Subcutaneous abdominal adipose tissue (tissue), 5 donors: ENCODE data around the gene S100A16.

Experiments
- H3K27ac ChIP-seq: one replicate; pipeline ENCODE4 v1.7.0; 2013; ENCODE audit warnings: low read depth, mild to moderate bottlenecking, inconsistent platforms, low read length, moderate library complexity
- H3K27me3 ChIP-seq, 5 donors: one replicate each; pipeline ENCODE4 v1.7.0; 2013; ENCODE audit warnings: low read length in 5 of 5, inconsistent platforms in 1 of 5; ENCODE audit not compliant: control insufficient read depth in 5 of 5, insufficient read depth in 4 of 5
- H3K36me3 ChIP-seq, 5 donors: one replicate each; pipeline ENCODE4 v1.7.0; 2013; ENCODE audit warnings: low read length in 5 of 5; ENCODE audit not compliant: control insufficient read depth in 5 of 5, insufficient read depth in 5 of 5
- H3K4me1 ChIP-seq, 5 donors: one replicate each; pipeline ENCODE4 v1.7.0; 2013; ENCODE audit warnings: low read length in 5 of 5, mild to moderate bottlenecking in 3 of 5, moderate library complexity in 1 of 5; ENCODE audit not compliant: control insufficient read depth in 5 of 5, insufficient read depth in 5 of 5
- H3K4me3 ChIP-seq, 5 donors: one replicate each; pipeline ENCODE4 v1.7.0; 2013; ENCODE audit warnings: low read length in 5 of 5, low read depth in 1 of 5
- H3K9ac ChIP-seq, 5 donors: one replicate each; pipeline ENCODE4 v1.7.0; 2013; ENCODE audit warnings: low read length in 5 of 5, mild to moderate bottlenecking in 4 of 5, moderate library complexity in 3 of 5
- H3K9me3 ChIP-seq, 5 donors: one replicate each; pipeline ENCODE4 v1.7.0; 2013; ENCODE audit warnings: low read length in 5 of 5; ENCODE audit not compliant: control insufficient read depth in 5 of 5
- donor health status: healthy.
- donor health status: healthy.
- donor health status: healthy.
- donor health status: healthy.
- donor health status: healthy.

S100A16 gene

DNA sequence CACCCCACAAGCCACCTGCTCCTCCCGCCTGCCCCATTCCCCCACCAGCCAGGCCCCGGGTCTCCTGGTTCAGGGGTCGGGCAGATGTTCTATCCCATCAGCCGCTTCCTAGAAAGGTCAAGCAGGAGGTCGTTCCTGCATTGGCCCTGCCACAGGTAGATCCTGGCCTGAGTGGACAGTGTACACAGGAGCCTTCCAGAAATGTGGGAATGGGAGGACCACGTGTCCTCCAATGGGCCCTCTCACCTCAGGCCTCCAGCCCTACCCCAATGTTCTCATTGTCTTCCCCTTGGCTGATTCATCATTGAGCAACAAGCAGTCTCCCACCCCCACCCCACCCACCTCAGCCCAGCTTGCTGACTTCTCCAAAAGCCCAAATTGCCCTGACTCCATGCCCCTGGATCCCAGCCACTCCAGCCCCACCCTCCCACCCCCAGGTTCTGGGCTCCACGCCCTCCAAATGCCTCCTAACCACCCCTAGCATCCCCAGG is 2.1 kb downstream of the S100A16 start:
- Histone ChIP-seq H3K4me1 (peaks cover 10 to 63% (median 47%) of the 10 kb centered on the region in 5 donors), H3K27ac (peak overlapping the region; percentile 97)

DNA sequence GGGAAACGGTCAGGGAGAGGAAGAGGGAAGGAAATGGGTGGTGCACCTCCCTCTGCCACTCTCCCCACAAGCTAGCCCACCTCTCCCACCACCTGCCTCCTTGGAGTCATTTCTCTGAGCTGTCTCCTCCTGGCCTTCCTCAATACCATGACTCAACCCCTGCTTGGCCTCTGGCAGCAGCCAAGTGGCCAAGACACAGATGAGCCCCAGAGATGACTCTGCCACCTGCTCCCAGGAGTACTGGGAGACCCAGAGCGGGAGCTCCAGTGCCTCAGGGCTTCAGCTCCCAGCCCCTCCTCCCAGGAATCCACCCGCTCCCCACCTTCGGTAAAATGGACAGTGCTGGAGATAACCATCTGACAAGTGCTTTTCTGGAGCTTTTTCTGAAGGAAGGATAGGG is 2.6 kb downstream of the S100A16 start:
- Histone ChIP-seq H3K4me1 (peaks cover 10 to 63% (median 47%) of the 10 kb centered on the region in 5 donors), H3K4me3 (no peak overlapping the region)

More for the DNA sequence above, 2.1 kb downstream of the S100A16 start:
- Histone ChIP-seq H3K4me3 (peak overlapping the region in 1 of 5 donors; percentile 86), H3K27me3 (no peaks in the 10 kb centered on the region), H3K9ac (peak overlapping the region in 2 of 5 donors; percentile 21 to 26), H3K36me3 (peaks cover 0 to 21% (median 15%) of the 10 kb centered on the region in 5 donors), H3K9me3 (no peaks in the 10 kb centered on the region)

DNA sequence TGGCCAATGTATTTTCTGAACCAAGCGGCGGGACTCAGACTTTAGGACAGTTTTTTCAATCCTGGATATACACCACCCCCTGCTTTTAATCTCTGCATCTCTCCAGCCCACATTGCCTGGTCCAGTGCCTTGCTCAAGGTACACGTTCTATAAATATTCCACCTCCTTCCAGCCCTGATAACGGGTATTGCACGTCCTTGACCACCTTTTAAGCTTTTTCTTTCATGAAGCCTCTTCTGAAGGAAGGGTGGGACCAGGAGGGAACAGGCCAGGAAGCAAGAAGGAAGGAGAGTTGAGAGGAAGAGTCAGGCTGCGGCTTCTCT is 3.4 kb downstream of the S100A16 start:
- Histone ChIP-seq H3K27me3 (no peaks in the 10 kb centered on the region), H3K36me3 (peaks cover 0 to 23% (median 15%) of the 10 kb centered on the region in 5 donors), H3K9me3 (no peaks in the 10 kb centered on the region), H3K27ac (peak overlapping the region; percentile 97), H3K4me1 (peaks cover 10 to 62% (median 47%) of the 10 kb centered on the region in 5 donors), H3K9ac (peak overlapping the region in 4 of 5 donors; percentile 25 to 93 (median 86)), H3K4me3 (peak overlapping the region in 2 of 5 donors; percentile 73 to 77)

More for the DNA sequence above, 2.6 kb downstream of the S100A16 start:
- Histone ChIP-seq H3K9ac (peak overlapping the region in 4 of 5 donors; percentile 21 to 91 (median 53)), H3K27me3 (no peaks in the 10 kb centered on the region), H3K9me3 (no peaks in the 10 kb centered on the region), H3K36me3 (peaks cover 0 to 23% (median 15%) of the 10 kb centered on the region in 5 donors), H3K27ac (peak overlapping the region; percentile 97)

DNA sequence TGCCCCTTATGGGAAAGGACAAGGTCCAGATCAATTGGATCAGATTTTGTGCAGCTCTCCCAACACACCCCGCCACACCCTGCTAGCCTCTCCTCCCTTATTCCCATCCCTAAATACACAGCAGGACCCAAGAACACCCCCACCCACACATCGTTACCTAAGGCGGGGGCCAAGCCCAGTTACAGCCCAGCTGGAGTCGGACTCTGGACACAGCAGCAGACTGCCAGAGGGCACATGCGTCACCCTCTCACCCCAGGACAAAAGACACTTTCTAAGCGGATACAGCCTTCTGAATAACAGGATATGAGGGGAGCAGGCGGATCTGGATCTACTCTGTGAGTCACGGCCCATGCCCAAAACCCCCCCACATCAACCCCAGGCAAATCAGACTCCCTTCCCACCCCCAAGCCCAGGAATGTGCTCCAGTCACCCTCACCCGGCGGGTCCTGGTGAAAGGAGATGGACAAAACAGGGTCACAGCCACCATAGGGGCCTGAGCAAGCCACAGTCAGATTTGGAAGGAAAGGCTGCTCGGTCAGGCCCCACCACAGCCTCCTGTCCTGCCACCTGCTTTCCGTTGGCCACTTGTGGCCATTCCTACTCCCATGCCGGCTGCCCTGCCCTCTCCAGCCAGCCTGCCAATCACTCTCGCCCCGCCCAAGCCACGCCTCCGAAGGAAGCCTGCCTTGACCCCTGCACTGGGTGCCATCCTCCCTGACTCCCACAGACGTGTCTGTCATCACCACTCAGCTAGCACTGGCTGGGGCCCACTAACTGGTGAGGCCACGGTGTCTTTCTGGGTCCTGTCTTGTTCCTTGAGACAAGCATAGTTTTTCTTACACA is 4.0 kb downstream of the S100A16 start:
- no peaks in the 10 kb centered on the region for H3K9me3 ChIP-seq
- H3K36me3 ChIP-seq, result peaks cover 0 to 23% (median 15%) of the 10 kb centered on the region in 5 donors
- peaks cover 10 to 58% (median 47%) of the 10 kb centered on the region in 5 donors for H3K4me1 ChIP-seq
- H3K4me3 ChIP-seq, result peak overlapping the region; percentile 33 to 77 (median 70)
- H3K27me3 ChIP-seq, result no peaks in the 10 kb centered on the region
- H3K27ac ChIP-seq, result peak overlapping the region; percentile 97
- peak overlapping the region; percentile 48 to 93 (median 82) for H3K9ac ChIP-seq

DNA sequence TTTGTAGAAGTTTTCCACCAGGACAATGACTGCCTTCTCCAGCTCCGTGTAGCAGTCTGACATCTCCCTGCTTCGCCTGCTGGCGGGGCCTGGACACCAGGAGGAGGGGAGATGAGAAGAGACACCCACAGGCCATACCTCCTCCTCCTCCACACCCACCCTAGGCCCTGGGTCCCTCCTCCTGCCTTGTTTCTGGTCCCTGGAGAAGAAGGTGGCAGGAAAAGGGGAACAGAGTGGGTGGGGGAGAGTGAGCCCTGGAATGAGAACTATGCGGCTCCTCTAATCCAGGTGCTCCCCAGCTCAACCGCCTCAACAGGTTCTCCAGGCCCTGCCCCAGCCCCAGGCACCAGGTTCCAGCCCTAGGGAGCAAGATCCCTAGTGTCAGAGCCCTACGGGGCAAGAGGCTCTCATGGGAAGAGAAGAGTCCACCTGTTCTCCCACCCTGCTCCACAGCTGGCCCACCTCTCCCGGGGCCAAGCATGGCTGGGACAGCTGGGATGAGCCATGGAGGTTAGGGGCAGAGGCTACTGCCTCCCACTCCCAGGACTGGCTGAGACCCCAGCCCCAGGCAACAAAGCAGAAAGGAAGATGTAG is 4.8 kb downstream of the S100A16 start:
- no peaks in the 10 kb centered on the region for H3K9me3 ChIP-seq
- peak overlapping the region; percentile 25 to 77 (median 70) for H3K4me3 ChIP-seq
- peak overlapping the region; percentile 97 for H3K27ac ChIP-seq
- no peaks in the 10 kb centered on the region for H3K27me3 ChIP-seq
- peak overlapping the region; percentile 11 to 92 (median 82) for H3K9ac ChIP-seq
- peaks cover 10 to 56% (median 47%) of the 10 kb centered on the region in 5 donors for H3K4me1 ChIP-seq
- H3K36me3 ChIP-seq, result peaks cover 0 to 23% (median 15%) of the 10 kb centered on the region in 5 donors

DNA sequence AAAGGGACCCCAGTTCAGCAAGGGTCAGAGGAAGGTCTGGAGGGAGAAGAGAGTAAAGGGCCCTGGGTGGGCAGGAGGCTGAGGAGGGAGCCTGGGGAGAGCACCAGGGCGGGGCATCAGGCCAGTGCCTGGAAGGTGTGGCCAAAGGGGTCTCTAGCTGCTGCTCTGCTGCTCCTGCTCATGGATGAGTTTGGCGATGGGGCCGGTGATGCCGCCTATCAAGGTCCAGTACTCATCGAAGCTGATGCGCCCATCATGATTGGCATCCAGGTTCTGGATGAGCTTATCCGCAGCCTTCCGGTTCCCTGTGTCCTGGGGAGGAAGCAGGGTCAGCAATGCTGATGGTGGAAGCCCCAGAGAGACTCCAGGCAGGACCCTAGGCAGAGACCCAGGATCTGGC is 5.6 kb downstream of the S100A16 start:
- Histone ChIP-seq H3K9ac (peak overlapping the region in 3 of 5 donors; percentile 2 to 91 (median 24)), H3K36me3 (peaks cover 0 to 23% (median 15%) of the 10 kb centered on the region in 5 donors), H3K4me3 (peak overlapping the region in 4 of 5 donors; percentile 67 to 77 (median 72)), H3K27ac (peak overlapping the region; percentile 97), H3K4me1 (peaks cover 10 to 52% (median 47%) of the 10 kb centered on the region in 5 donors), H3K27me3 (no peaks in the 10 kb centered on the region), H3K9me3 (no peaks in the 10 kb centered on the region)

DNA sequence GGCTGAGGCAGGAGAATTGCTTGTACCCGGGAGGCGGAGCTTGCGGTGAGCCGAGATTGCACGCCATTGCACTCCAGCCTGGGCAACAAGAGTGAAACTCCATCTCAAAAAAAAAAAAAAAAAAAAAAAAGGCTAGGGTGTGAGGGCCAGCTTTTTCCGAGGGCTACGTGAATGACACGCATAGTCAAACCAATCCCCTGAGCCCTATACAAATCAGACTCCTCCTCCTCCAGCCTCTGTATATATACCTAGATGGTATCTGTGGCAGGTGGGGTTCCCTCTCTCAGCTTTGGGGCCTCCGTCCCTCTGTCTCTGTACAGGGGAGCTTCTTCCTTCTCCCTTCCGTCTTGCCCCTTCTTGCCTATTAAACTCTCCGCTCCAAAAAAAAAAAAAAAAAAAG is 6.7 kb downstream of the S100A16 start:
- Histone ChIP-seq H3K36me3 (peaks cover 0 to 23% (median 15%) of the 10 kb centered on the region in 5 donors), H3K4me1 (peaks cover 10 to 40% (median 37%) of the 10 kb centered on the region in 5 donors), H3K4me3 (no peak overlapping the region), H3K27me3 (no peaks in the 10 kb centered on the region), H3K27ac (peak overlapping the region; percentile 97), H3K9me3 (no peaks in the 10 kb centered on the region), H3K9ac (no peak overlapping the region)

DNA sequence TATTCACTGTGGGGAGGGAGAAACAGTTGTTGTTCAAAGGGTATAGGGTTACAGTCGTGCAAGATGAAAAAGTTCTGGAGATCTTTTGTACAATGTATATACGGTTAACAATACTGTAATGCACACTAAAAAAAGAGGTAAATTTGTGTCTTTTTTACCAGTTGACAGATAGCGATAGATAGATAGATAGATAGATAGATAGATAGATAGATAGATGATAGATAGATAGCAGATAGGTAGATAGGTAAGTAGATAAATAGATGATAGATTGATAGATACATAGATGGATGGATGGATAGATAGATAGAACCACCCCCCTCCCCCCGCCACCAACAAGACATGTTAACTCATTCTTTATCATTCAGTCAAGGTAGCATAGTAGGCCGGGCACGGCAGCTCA is 10.2 kb downstream of the S100A16 start:
- Histone ChIP-seq H3K27me3 (no peaks in the 10 kb centered on the region), H3K9ac (no peak overlapping the region), H3K36me3 (peaks cover 0 to 21% (median 15%) of the 10 kb centered on the region in 5 donors), H3K4me1 (peaks cover 4 to 28% (median 24%) of the 10 kb centered on the region in 5 donors), H3K9me3 (no peaks in the 10 kb centered on the region), H3K27ac (no peak overlapping the region), H3K4me3 (no peak overlapping the region)

DNA sequence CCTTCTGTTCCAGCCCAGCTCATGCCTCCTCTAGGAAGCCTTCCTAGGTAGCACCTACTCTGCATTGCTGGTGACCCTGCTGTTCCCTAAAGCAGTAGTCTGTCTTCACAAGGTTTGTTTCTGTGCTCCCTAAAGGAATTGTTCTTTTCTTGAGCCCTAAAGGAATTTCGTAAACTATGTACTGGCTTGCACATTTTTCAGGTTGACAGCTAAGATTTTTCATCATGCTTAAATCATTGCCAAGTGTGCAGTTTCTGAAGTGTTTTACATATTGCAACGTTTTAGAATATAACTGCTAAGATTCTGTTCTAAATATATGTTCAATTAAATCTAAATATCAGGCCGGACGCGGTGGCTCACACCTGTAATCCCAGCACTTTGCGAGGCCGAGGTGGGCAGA is 13.1 kb downstream of the S100A16 start:
- Histone ChIP-seq H3K27me3 (no peaks in the 10 kb centered on the region), H3K4me1 (peaks cover 4 to 22% (median 16%) of the 10 kb centered on the region in 5 donors), H3K36me3 (no peaks in the 10 kb centered on the region), H3K9me3 (no peaks in the 10 kb centered on the region), H3K4me3 (peak overlapping the region in 1 of 5 donors; percentile 11), H3K9ac (no peak overlapping the region), H3K27ac (no peak overlapping the region)
